ENCODE results near the gene CEP85L. TPM values are rescaled to one million over a fixed set of nuclear protein-coding genes. Genes with fewer than 3 reads are reported as not detected.

CEP85L gene
- total RNA-seq, 1 donor from 2014 or later: 19.3 TPM

DNA sequence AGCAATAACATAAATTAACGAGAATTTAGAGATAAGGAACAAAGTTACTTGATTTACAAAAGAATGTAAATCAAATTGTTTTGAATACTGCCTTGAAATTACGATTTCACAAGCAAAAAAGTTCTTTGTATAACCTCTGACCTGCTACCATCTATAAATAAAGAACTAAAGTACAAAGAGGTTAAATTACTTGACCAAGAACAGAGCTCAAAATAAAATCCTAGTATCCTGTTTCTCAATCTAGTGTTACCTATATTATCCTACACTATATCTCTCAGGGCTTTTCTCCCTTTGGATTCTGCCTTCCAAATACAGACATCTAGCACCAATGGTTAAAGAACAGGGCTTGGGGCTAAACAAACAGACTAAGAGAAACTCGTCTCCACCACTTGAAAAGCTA, 59.5 kb downstream of the CEP85L start:
- no peaks in the 10 kb centered on the region for H3K9me3 Mint-ChIP-seq (ENCODE audit: unreplicated experiment)
- no peak overlapping the region for H3K27ac ChIP-seq (ENCODE audit: low read depth, low read length)
- FAIRE-seq: no peak
- no peaks in the 10 kb centered on the region for H3K9me3 ChIP-seq (ENCODE audit: insufficient read depth, low read depth, low read length)
- no peak overlapping the region for H3K9ac ChIP-seq (ENCODE audit: low read length)
- H3K4me1 Mint-ChIP-seq (ENCODE audit: low read depth, unreplicated experiment): peaks cover under 1% of the 10 kb centered on the region
- no peak overlapping the region for H3K4me2 ChIP-seq (ENCODE audit: low read length)
- H3K27me3 ChIP-seq (ENCODE audit: insufficient read depth, low read length): no peaks in the 10 kb centered on the region
- H2AFZ ChIP-seq (ENCODE audit: low read depth, low read length): no peak overlapping the region
- no peaks in the 10 kb centered on the region for H3K4me1 ChIP-seq (ENCODE audit: insufficient read depth, low read length)
- peaks cover 4% of the 10 kb centered on the region for H3K36me3 Mint-ChIP-seq (ENCODE audit: low read depth, unreplicated experiment)
- no peaks in the 10 kb centered on the region for H3K36me3 ChIP-seq (ENCODE audit: insufficient read depth, low read length)
- H3K4me3 ChIP-seq (ENCODE audit: insufficient read depth, low read depth, low read length): no peak overlapping the region
- peaks cover 88% of the 10 kb centered on the region for H3K79me2 ChIP-seq (ENCODE audit: insufficient read depth, low read length)
- no peak for DNase-seq (ENCODE audit: low read depth)
- H4K20me1 ChIP-seq (ENCODE audit: insufficient read depth, low read length): peaks cover 55% of the 10 kb centered on the region
- H3K27ac Mint-ChIP-seq (ENCODE audit: unreplicated experiment): no peak overlapping the region
- no peak for TF ChIP-seq EZH2 (IDR thresholded peaks at IDR 0.05; ENCODE audit: insufficient read depth, low read length)
- TF ChIP-seq, protein P1, sequence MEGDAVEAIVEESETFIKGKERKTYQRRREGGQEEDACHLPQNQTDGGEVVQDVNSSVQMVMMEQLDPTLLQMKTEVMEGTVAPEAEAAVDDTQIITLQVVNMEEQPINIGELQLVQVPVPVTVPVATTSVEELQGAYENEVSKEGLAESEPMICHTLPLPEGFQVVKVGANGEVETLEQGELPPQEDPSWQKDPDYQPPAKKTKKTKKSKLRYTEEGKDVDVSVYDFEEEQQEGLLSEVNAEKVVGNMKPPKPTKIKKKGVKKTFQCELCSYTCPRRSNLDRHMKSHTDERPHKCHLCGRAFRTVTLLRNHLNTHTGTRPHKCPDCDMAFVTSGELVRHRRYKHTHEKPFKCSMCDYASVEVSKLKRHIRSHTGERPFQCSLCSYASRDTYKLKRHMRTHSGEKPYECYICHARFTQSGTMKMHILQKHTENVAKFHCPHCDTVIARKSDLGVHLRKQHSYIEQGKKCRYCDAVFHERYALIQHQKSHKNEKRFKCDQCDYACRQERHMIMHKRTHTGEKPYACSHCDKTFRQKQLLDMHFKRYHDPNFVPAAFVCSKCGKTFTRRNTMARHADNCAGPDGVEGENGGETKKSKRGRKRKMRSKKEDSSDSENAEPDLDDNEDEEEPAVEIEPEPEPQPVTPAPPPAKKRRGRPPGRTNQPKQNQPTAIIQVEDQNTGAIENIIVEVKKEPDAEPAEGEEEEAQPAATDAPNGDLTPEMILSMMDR (IDR thresholded peaks at IDR 0.05; ENCODE audit: insufficient read depth, low read depth, low read length): no peak
- H3K4me3 Mint-ChIP-seq (ENCODE audit: unreplicated experiment): no peak overlapping the region
- H3K27me3 Mint-ChIP-seq (ENCODE audit: low read depth, unreplicated experiment): no peaks in the 10 kb centered on the region

DNA sequence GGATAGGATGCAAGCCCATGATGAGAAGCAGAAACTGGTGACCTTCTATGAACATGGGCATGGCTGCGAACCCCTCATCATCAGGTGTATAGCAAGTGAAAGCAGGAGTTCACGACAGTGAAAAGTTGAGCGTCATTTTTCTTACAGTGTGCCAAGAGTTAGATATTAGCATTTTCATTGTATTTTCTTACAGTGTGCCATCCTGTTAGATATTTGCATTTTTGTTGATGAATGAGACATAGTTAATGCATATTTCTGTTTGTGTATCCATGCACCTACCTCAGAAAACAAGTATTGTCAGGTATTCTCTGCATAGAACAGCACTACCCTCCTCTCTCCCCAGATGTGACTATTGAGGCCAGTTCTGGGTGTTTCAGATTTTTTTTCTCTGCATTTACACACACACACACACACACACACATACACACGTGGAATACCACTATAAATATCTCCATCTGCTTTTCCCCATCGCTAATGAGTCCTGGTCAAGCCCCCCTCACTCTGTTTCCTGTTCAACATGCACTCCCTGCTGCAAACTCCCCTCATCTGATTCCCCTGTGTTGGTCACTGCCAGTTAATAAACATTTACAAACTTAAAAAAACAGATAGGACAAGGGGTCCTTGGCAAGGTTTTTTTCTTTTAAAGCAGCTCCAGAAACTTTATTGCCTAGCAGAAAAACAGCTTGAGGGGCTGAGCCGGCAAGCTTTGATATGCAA, 61.6 kb downstream of the CEP85L start:
- Mint-ChIP-seq H3K9me3 (ENCODE audit: unreplicated experiment) (no peaks in the 10 kb centered on the region), H3K4me1 (ENCODE audit: low read depth, unreplicated experiment) (no peaks in the 10 kb centered on the region), H3K36me3 (ENCODE audit: low read depth, unreplicated experiment) (peaks cover 4% of the 10 kb centered on the region), H3K4me3 (ENCODE audit: unreplicated experiment) (no peak overlapping the region), H3K27ac (ENCODE audit: unreplicated experiment) (no peak overlapping the region), H3K27me3 (ENCODE audit: low read depth, unreplicated experiment) (no peaks in the 10 kb centered on the region)
- FAIRE-seq (no peak), DNase-seq (ENCODE audit: low read depth) (no peak)
- no peak overlapping the region for H2AFZ ChIP-seq (ENCODE audit: low read depth, low read length)
- H3K4me1 ChIP-seq (ENCODE audit: insufficient read depth, low read length): no peaks in the 10 kb centered on the region
- H4K20me1 ChIP-seq (ENCODE audit: insufficient read depth, low read length): peaks cover 72% of the 10 kb centered on the region
- H3K36me3 ChIP-seq (ENCODE audit: insufficient read depth, low read length): no peaks in the 10 kb centered on the region
- H3K27ac ChIP-seq (ENCODE audit: low read depth, low read length): no peak overlapping the region
- TF ChIP-seq, protein P1 (IDR thresholded peaks at IDR 0.05; ENCODE audit: insufficient read depth, low read depth, low read length): no peak
- no peak for TF ChIP-seq EZH2 (IDR thresholded peaks at IDR 0.05; ENCODE audit: insufficient read depth, low read length)
- H3K9ac ChIP-seq (ENCODE audit: low read length): no peak overlapping the region
- H3K4me3 ChIP-seq (ENCODE audit: insufficient read depth, low read depth, low read length): no peak overlapping the region
- H3K9me3 ChIP-seq (ENCODE audit: insufficient read depth, low read depth, low read length): no peaks in the 10 kb centered on the region
- peaks cover 86% of the 10 kb centered on the region for H3K79me2 ChIP-seq (ENCODE audit: insufficient read depth, low read length)
- H3K27me3 ChIP-seq (ENCODE audit: insufficient read depth, low read length): no peaks in the 10 kb centered on the region
- H3K4me2 ChIP-seq (ENCODE audit: low read length): no peak overlapping the region

DNA sequence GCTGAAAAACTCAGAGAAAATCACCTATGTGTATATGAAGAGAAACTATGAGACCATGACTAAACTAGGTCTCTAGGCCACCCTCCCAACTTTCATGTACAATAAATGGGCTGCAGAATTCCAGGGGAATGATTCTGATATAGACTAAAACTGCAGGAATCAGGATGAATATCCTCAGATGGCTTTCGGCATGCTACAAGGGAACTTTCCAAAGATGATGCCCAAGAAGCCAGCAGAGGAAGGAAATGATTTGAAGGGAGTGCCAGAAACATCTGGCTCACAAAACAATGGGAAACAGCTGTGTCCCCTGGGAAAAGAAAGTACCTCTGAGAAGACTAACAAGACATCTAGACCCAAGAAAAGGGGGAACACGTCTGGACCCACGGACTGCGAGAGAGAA, 62.2 kb downstream of the CEP85L start:
- no peaks in the 10 kb centered on the region for H3K9me3 Mint-ChIP-seq (ENCODE audit: unreplicated experiment)
- H3K4me3 ChIP-seq (ENCODE audit: insufficient read depth, low read depth, low read length): no peak overlapping the region
- H3K4me1 Mint-ChIP-seq (ENCODE audit: low read depth, unreplicated experiment): no peaks in the 10 kb centered on the region
- H4K20me1 ChIP-seq (ENCODE audit: insufficient read depth, low read length): peaks cover 78% of the 10 kb centered on the region
- no peak overlapping the region for H3K4me3 Mint-ChIP-seq (ENCODE audit: unreplicated experiment)
- H3K79me2 ChIP-seq (ENCODE audit: insufficient read depth, low read length): peaks cover 89% of the 10 kb centered on the region
- no peak overlapping the region for H3K9ac ChIP-seq (ENCODE audit: low read length)
- H3K36me3 ChIP-seq (ENCODE audit: insufficient read depth, low read length): no peaks in the 10 kb centered on the region
- no peaks in the 10 kb centered on the region for H3K27me3 Mint-ChIP-seq (ENCODE audit: low read depth, unreplicated experiment)
- H3K27me3 ChIP-seq (ENCODE audit: insufficient read depth, low read length): no peaks in the 10 kb centered on the region
- no peak overlapping the region for H3K4me2 ChIP-seq (ENCODE audit: low read length)
- no peak for FAIRE-seq
- peaks cover 4% of the 10 kb centered on the region for H3K36me3 Mint-ChIP-seq (ENCODE audit: low read depth, unreplicated experiment)
- no peak overlapping the region for H3K27ac ChIP-seq (ENCODE audit: low read depth, low read length)
- no peak overlapping the region for H3K27ac Mint-ChIP-seq (ENCODE audit: unreplicated experiment)
- TF ChIP-seq, protein P1 (IDR thresholded peaks at IDR 0.05; ENCODE audit: insufficient read depth, low read depth, low read length): no peak
- TF ChIP-seq EZH2 (IDR thresholded peaks at IDR 0.05; ENCODE audit: insufficient read depth, low read length): no peak
- H3K9me3 ChIP-seq (ENCODE audit: insufficient read depth, low read depth, low read length): no peaks in the 10 kb centered on the region
- H3K4me1 ChIP-seq (ENCODE audit: insufficient read depth, low read length): no peaks in the 10 kb centered on the region
- DNase-seq (ENCODE audit: low read depth): no peak
- no peak overlapping the region for H2AFZ ChIP-seq (ENCODE audit: low read depth, low read length)
